Adrenal gland (tissue), 5 donors: ENCODE measurements around the gene CD24.

Experiments used
- CTCF ChIP-seq, 6 experiments: fragments of 450-650 bp in 4 of 6; fragments of 200-600 bp in 2 of 6; sonication (generic) in 1 of 6; IDR thresholded peaks; 1 replicate in 5 of 6; 2 replicates in 1 of 6; pipeline versions ENCODE4 v1.5.1 to v1.8.0; 2016 to 2021; ENCODE audit warnings: antibody characterized with exemption in 6 of 6, mild to moderate bottlenecking in 2 of 6, moderate library complexity in 1 of 6
- POLR2A ChIP-seq, 2 donors: fragments of 450-650 bp; IDR thresholded peaks; one replicate each; pipeline ENCODE4 v1.6.1; 2017; ENCODE audit warnings: antibody characterized with exemption in 2 of 2, mild to moderate bottlenecking in 2 of 2, moderate library complexity in 1 of 2
- donor health status: DM: no; HTN: no; CAD: no.

GRCh38 chr6:106973836-106974335 lies 643 bp downstream of the CD24 start:
- TF ChIP-seq CTCF (IDR thresholded peaks at IDR 0.05) (no peak), POLR2A (IDR thresholded peaks at IDR 0.05) (no peak)
